HCT116 (cell line): ENCODE results near the gene RCSD1. TPM values are rescaled to one million over a fixed set of nuclear protein-coding genes. Genes with fewer than 3 reads are reported as not detected.

Experiments used
- ATAC-seq: fragments of 200-7000 bp; cut with Tn5 transposase; 2 replicates; pipeline ENCODE4 v1.9.1; 2020; ENCODE audit warnings: mild to moderate bottlenecking, moderate library complexity
- BruUV-seq: library from RNA; stranded (reverse); fragments of 400-500 nt; replicated peaks from 2 replicates; lab custom pipeline; 2021; lab: Mats Ljungman, UMichigan
- CTCF ChIA-PET: fragments of 300-600 bp; sonication (Branson Sonifier 250); formaldehyde crosslinking; loops from one replicate; lab custom pipeline; 2021; ENCODE audit warnings: antibody characterized with exemption; lab: Charles Lee
- POLR2A ChIA-PET: fragments of 300-600, 350-600 bp; sonication (Branson Sonifier 250); formaldehyde crosslinking; loops from one replicate; lab custom pipeline; 2021; ENCODE audit warnings: antibody characterized with exemption; lab: Charles Lee
- RAD21 ChIA-PET, 2 experiments: fragments of 300-600 bp; sonication (Branson Sonifier 250); formaldehyde crosslinking; loops; one replicate each; lab custom pipeline; 2023; ENCODE audit warnings: low total read pairs in 2 of 2; ENCODE audit not compliant: uncharacterized antibody in 2 of 2, unreplicated experiment in 2 of 2, low non-redundant PET in 1 of 2; lab: Charles Lee
- DNase-seq: peaks from one replicate; pipeline ENCODE4 v3.0.0-alpha.2; 2010; ENCODE audit warnings: low read depth, low spot score
- H2AFZ ChIP-seq: fragments of 200-600 bp; shearing (Covaris generic), sonication (generic); 2 replicates; pipeline ENCODE4 v1.6.1; 2017; ENCODE audit warnings: low read depth, mixed run types, mixed read lengths, antibody characterized with exemption, low read length; ENCODE audit not compliant: poor library complexity, severe bottlenecking
- H3K27ac ChIP-seq: 2 replicates; pipeline ENCODE4 v1.5.1; 2012; ENCODE audit warnings: low read depth, low read length
- H3K27me3 ChIP-seq: fragments of 200-600 bp; sonication (generic); 2 replicates; pipeline ENCODE4 v1.6.1; 2016; ENCODE audit warnings: mixed run types, low read length, mixed read lengths; ENCODE audit not compliant: insufficient read depth
- H3K36me3 ChIP-seq, 2 experiments: fragments of 200-500 bp in 1 of 2; fragments of 200-600 bp in 1 of 2; sonication (Bioruptor generic) in 1 of 2; sonication (generic) in 1 of 2; 2 replicates each; pipeline versions ENCODE4 v1.5.1 to v1.6.1; 2014 to 2016; ENCODE audit warnings: low read length in 2 of 2, inconsistent platforms in 1 of 2, mixed read lengths in 1 of 2, mixed run types in 1 of 2; ENCODE audit not compliant: insufficient read depth in 2 of 2, control insufficient read depth in 1 of 2
- H3K4me1 ChIP-seq, 2 experiments: fragments of 200-600 bp in 1 of 2; sonication (generic) in 1 of 2; 2 replicates each; pipeline versions ENCODE4 v1.5.1 to v1.6.1; 2012 to 2017; ENCODE audit warnings: low read length in 2 of 2, inconsistent platforms in 1 of 2, mild to moderate bottlenecking in 1 of 2, mixed read lengths in 1 of 2, mixed run types in 1 of 2, moderate library complexity in 1 of 2; ENCODE audit not compliant: insufficient read depth in 2 of 2, control insufficient read depth in 1 of 2
- H3K4me2 ChIP-seq: fragments of 200-600 bp; sonication (generic); 2 replicates; pipeline ENCODE4 v1.6.1; 2017; ENCODE audit warnings: mixed run types, low read length, mixed read lengths
- H3K4me3 ChIP-seq, 2 experiments: fragments of 200-600 bp in 1 of 2; sonication (generic) in 1 of 2; replicated peaks in 1 of 2; 2 replicates each; pipeline ENCODE4 v1.5.1; 2011 to 2016; ENCODE audit warnings: low read length in 2 of 2, control low read depth in 1 of 2, low read depth in 1 of 2, mild to moderate bottlenecking in 1 of 2, mixed read lengths in 1 of 2, mixed run types in 1 of 2
- H3K79me2 ChIP-seq: fragments of 200-600 bp; sonication (generic); 2 replicates; pipeline ENCODE4 v1.6.1; 2017; ENCODE audit warnings: mild to moderate bottlenecking, mixed run types, low read length, moderate library complexity, mixed read lengths; ENCODE audit not compliant: insufficient read depth
- H3K9ac ChIP-seq: fragments of 200-600 bp; sonication (generic); 2 replicates; pipeline ENCODE4 v1.6.1; 2016; ENCODE audit warnings: low read length, mixed read lengths
- H3K9me2 ChIP-seq: fragments of 200-600 bp; sonication (generic), shearing (Covaris generic); 2 replicates; pipeline ENCODE4 v1.6.1; 2017; ENCODE audit warnings: mixed run types, mild to moderate bottlenecking, moderate library complexity; ENCODE audit not compliant: insufficient read depth
- H3K9me3 ChIP-seq, 2 experiments: fragments of 200-500 bp in 1 of 2; fragments of 200-600 bp in 1 of 2; sonication (Bioruptor generic) in 1 of 2; sonication (generic) in 1 of 2; 2 replicates each; pipeline ENCODE4 v1.6.1; 2014 to 2017; ENCODE audit warnings: low read length in 2 of 2, mixed read lengths in 2 of 2, inconsistent platforms in 1 of 2, low read depth in 1 of 2, mild to moderate bottlenecking in 1 of 2, mixed run types in 1 of 2, moderate library complexity in 1 of 2; ENCODE audit not compliant: control insufficient read depth in 1 of 2, insufficient read depth in 1 of 2
- H4K20me1 ChIP-seq: fragments of 200-600 bp; sonication (generic), shearing (Covaris generic); 2 replicates; pipeline ENCODE4 v1.6.1; 2017; ENCODE audit warnings: mixed run types, mild to moderate bottlenecking, moderate library complexity; ENCODE audit not compliant: insufficient read depth
- CBX3 ChIP-seq: IDR thresholded peaks from 2 replicates; pipeline ENCODE4 v1.6.1; 2012; ENCODE audit warnings: low read depth
- ELF1 ChIP-seq: IDR thresholded peaks from 2 replicates; pipeline ENCODE4 v1.6.1; 2012; ENCODE audit warnings: low read depth, borderline replicate concordance
- EZH2 ChIP-seq: fragments of 200-600 bp; sonication (generic); IDR thresholded peaks from 2 replicates; pipeline ENCODE4 v1.6.1; 2017; ENCODE audit warnings: antibody characterized with exemption, mixed run types
- EZH2phosphoT487 ChIP-seq: fragments of 200-600 bp; IDR thresholded peaks from 2 replicates; pipeline ENCODE4 v1.6.1; 2018; ENCODE audit warnings: antibody characterized with exemption, borderline replicate concordance
- POLR2A ChIP-seq: IDR thresholded peaks from 2 replicates; pipeline ENCODE4 v1.7.0; 2011; ENCODE audit warnings: borderline replicate concordance; ENCODE audit not compliant: insufficient read depth, insufficient read length; ENCODE audit errors: extremely low read depth
- POLR2AphosphoS5 ChIP-seq: IDR thresholded peaks from 2 replicates; pipeline ENCODE4 v1.6.1; 2011; ENCODE audit warnings: mild to moderate bottlenecking, low read depth, low read length, moderate library complexity
- REST ChIP-seq: IDR thresholded peaks from 2 replicates; pipeline ENCODE4 v1.6.1; 2012; ENCODE audit warnings: low read depth
- SRF ChIP-seq: IDR thresholded peaks from 2 replicates; pipeline ENCODE4 v1.6.1; 2012; ENCODE audit warnings: low read depth
- TCF7L2 ChIP-seq: IDR thresholded peaks from 2 replicates; pipeline ENCODE4 v1.7.0; 2011; ENCODE audit warnings: borderline replicate concordance, inconsistent platforms; ENCODE audit not compliant: insufficient read depth, insufficient read length; ENCODE audit errors: extremely low read depth
- ZBTB33 ChIP-seq: IDR thresholded peaks from 2 replicates; pipeline ENCODE4 v1.6.1; 2011; ENCODE audit warnings: mild to moderate bottlenecking, low read length, moderate library complexity; ENCODE audit not compliant: insufficient replicate concordance; ENCODE audit errors: extremely low read depth
- ZFX ChIP-seq: fragments of 450-650 bp; IDR thresholded peaks from 2 replicates; pipeline ENCODE4 v1.6.1; 2017
- ZNF274 ChIP-seq: fragments of 200-500 bp; sonication (Bioruptor generic); IDR thresholded peaks from 2 replicates; pipeline ENCODE4 v1.6.1; 2014; ENCODE audit warnings: mild to moderate bottlenecking, low read depth, low read length, inconsistent platforms
- intact Hi-C: fragments of 100-400 bp; cut with micrococcal nuclease; formaldehyde crosslinking; loops from 2 replicates; pipeline ENCODE4 v1.10.0; 2022
- total RNA-seq: library from RNA; stranded (reverse); gene quantifications from one replicate; pipeline ENCODE4 v1.2.1, GENCODE V29; 2021; ENCODE audit not compliant: unreplicated experiment

The RCSD1 gene
- total RNA-seq, 1 experiment from 2014 or later = 0.15 TPM

- DNase-seq (no peak), ATAC-seq (no peak)
- no peaks in the 10 kb centered on the region for H3K9me3 ChIP-seq
- H3K4me1 ChIP-seq = no peaks in the 10 kb centered on the region
- H4K20me1 ChIP-seq = no peaks in the 10 kb centered on the region
- no peaks in the 10 kb centered on the region for H3K9me2 ChIP-seq
- no peak overlapping the region for H3K4me2 ChIP-seq
- no peak overlapping the region for H3K27ac ChIP-seq
- CTCF ChIA-PET = no interaction called here
- intact Hi-C loops = no loop called here
- no peaks in the 10 kb centered on the region for H3K79me2 ChIP-seq
- H3K36me3 ChIP-seq = no peaks in the 10 kb centered on the region
- no peak overlapping the region for H3K4me3 ChIP-seq
- no peak for TF ChIP-seq ELF1
- no peak for TF ChIP-seq POLR2A
- TF ChIP-seq REST = no peak
- TF ChIP-seq ZNF274 = no peak
- no peak for TF ChIP-seq POLR2AphosphoS5
- TF ChIP-seq ZFX = no peak
- TF ChIP-seq CBX3 = no peak
- no peak for TF ChIP-seq EZH2
- TF ChIP-seq ZBTB33 = no peak
- TF ChIP-seq EZH2phosphoT487 = no peak
- TF ChIP-seq TCF7L2 = no peak
- TF ChIP-seq SRF = no peak
- TF ChIP-seq, all 23 proteins: peak for 0
- Histone ChIP-seq H3K27me3 (peaks cover 12% of the 10 kb centered on the region; the same call in 1 of the 2 replicates), H2AFZ (no peak overlapping the region), H3K9ac (no peak overlapping the region)
- RAD21 ChIA-PET = no interaction called here
- POLR2A ChIA-PET = no interaction called here
- BruUV-seq = no TSS peak
These were observed 77.2 kb downstream of the RCSD1 start for GRCh38 chr1:167706931-167707877.
